IMR-90 (cell line): ENCODE data around the gene PARP1. TPM values are rescaled to one million over a fixed set of nuclear protein-coding genes. Genes with fewer than 3 reads are reported as not detected.

Source experiments
- ATAC-seq: fragments of 200-7000 bp; cut with Tn5 transposase; 2 replicates; pipeline ENCODE4 v1.9.1; 2020; ENCODE audit warnings: low read depth, mild to moderate bottlenecking, moderate library complexity
- BruUV-seq: library from RNA; stranded (reverse); fragments of 400-500 nt; replicated peaks from 2 replicates; lab custom pipeline; 2021; lab: Mats Ljungman, UMichigan
- CTCF ChIA-PET: fragments of 300-600 bp; formaldehyde crosslinking; extraction: SDS; loops from one replicate; lab custom pipeline; 2021; ENCODE audit warnings: antibody characterized with exemption; lab: Yijun Ruan, JAX
- POLR2A ChIA-PET: fragments of 300-600 bp; sonication (Branson Sonifier 250); formaldehyde crosslinking; loops from one replicate; lab custom pipeline; 2022; ENCODE audit warnings: antibody characterized with exemption; ENCODE audit not compliant: unreplicated experiment; lab: Charles Lee
- DNase-seq: peaks from one replicate; pipeline ENCODE4 v3.0.0; 2013
- H2AFZ ChIP-seq: replicated peaks from 2 replicates; pipeline ENCODE3; 2013; ENCODE audit warnings: low read length, mild to moderate bottlenecking; ENCODE audit not compliant: poor library complexity
- H2AK5ac ChIP-seq: 2 replicates; pipeline ENCODE4 v1.6.1; 2013; ENCODE audit warnings: low read depth, low read length, inconsistent platforms
- H2AK9ac ChIP-seq: replicated peaks from 2 replicates; pipeline ENCODE3; 2013; ENCODE audit warnings: mild to moderate bottlenecking, low read depth, low read length, moderate library complexity; ENCODE audit not compliant: poor library complexity
- H2BK120ac ChIP-seq: 2 replicates; pipeline ENCODE4 v1.6.1; 2013; ENCODE audit warnings: low read depth, low read length, inconsistent platforms
- H2BK15ac ChIP-seq: 3 replicates; pipeline ENCODE4 v1.6.1; 2013; ENCODE audit warnings: low read depth, low read length, inconsistent platforms
- H2BK20ac ChIP-seq: 2 replicates; pipeline ENCODE4 v1.6.1; 2013; ENCODE audit warnings: low read depth, mild to moderate bottlenecking, inconsistent platforms, low read length, moderate library complexity
- H2BK5ac ChIP-seq: 2 replicates; pipeline ENCODE4 v1.6.1; 2013; ENCODE audit warnings: mild to moderate bottlenecking, low read depth, low read length, inconsistent platforms; ENCODE audit not compliant: poor library complexity, severe bottlenecking
- H3K14ac ChIP-seq: replicated peaks from 2 replicates; pipeline ENCODE4 v1.6.1; 2013; ENCODE audit warnings: low read depth, low read length, inconsistent platforms
- H3K18ac ChIP-seq: 2 replicates; pipeline ENCODE4 v1.6.1; 2013; ENCODE audit warnings: low read depth, low read length, control low read depth
- H3K23ac ChIP-seq: 2 replicates; pipeline ENCODE4 v1.6.1; 2013; ENCODE audit warnings: low read depth, low read length, inconsistent platforms
- H3K27ac ChIP-seq: 2 replicates; pipeline ENCODE4 v1.5.1; 2013; ENCODE audit warnings: mild to moderate bottlenecking, control low read depth, low read length; ENCODE audit not compliant: insufficient read depth
- H3K27me3 ChIP-seq: 2 replicates; pipeline ENCODE4 v1.6.1; 2013; ENCODE audit warnings: low read length; ENCODE audit not compliant: control insufficient read depth, insufficient read depth
- H3K36me3 ChIP-seq: 2 replicates; pipeline ENCODE4 v1.6.1; 2013; ENCODE audit warnings: low read length, mixed read lengths; ENCODE audit not compliant: control insufficient read depth, insufficient read depth
- H3K4ac ChIP-seq: 2 replicates; pipeline ENCODE4 v1.6.1; 2013; ENCODE audit warnings: low read depth, low read length, inconsistent platforms
- H3K4me1 ChIP-seq: 2 replicates; pipeline ENCODE4 v1.6.1; 2013; ENCODE audit warnings: low read length, mixed read lengths; ENCODE audit not compliant: control insufficient read depth, insufficient read depth
- H3K4me2 ChIP-seq: 2 replicates; pipeline ENCODE4 v1.6.1; 2013; ENCODE audit warnings: low read depth, mild to moderate bottlenecking, control low read depth, low read length, moderate library complexity
- H3K4me3 ChIP-seq: 2 replicates; pipeline ENCODE4 v1.5.1; 2013; ENCODE audit warnings: low read depth, mild to moderate bottlenecking, control low read depth, low read length, moderate library complexity; ENCODE audit not compliant: insufficient read depth
- H3K56ac ChIP-seq: 2 replicates; pipeline ENCODE4 v1.6.1; 2013; ENCODE audit warnings: low read length, inconsistent platforms; ENCODE audit not compliant: insufficient read depth; ENCODE audit errors: extremely low read depth
- H3K79me1 ChIP-seq, 2 experiments: 2 replicates each; pipeline ENCODE4 v1.6.1; 2013; ENCODE audit warnings: low read length in 2 of 2, inconsistent platforms in 1 of 2, low read depth in 1 of 2
- H3K9ac ChIP-seq: 2 replicates; pipeline ENCODE4 v1.6.1; 2013; ENCODE audit warnings: low read depth, low read length, control low read depth
- H3K9me1 ChIP-seq: 2 replicates; pipeline ENCODE4 v1.6.1; 2013; ENCODE audit warnings: low read length, inconsistent platforms; ENCODE audit not compliant: insufficient read depth
- H3K9me3 ChIP-seq: 2 replicates; pipeline ENCODE4 v1.6.1; 2013; ENCODE audit warnings: low read length; ENCODE audit not compliant: control insufficient read depth, insufficient read depth
- H4K20me1 ChIP-seq: 2 replicates; pipeline ENCODE4 v1.6.1; 2013; ENCODE audit warnings: low read length, inconsistent platforms; ENCODE audit not compliant: insufficient read depth
- H4K5ac ChIP-seq: 2 replicates; pipeline ENCODE4 v1.6.1; 2013; ENCODE audit warnings: mild to moderate bottlenecking, low read depth, low read length, control low read depth
- H4K8ac ChIP-seq, 2 experiments: 2 replicates each; pipeline ENCODE4 v1.6.1; 2013; ENCODE audit warnings: low read depth in 2 of 2, low read length in 2 of 2, control low read depth in 1 of 2, inconsistent platforms in 1 of 2
- H4K91ac ChIP-seq: 2 replicates; pipeline ENCODE4 v1.6.1; 2013; ENCODE audit warnings: low read depth, low read length, inconsistent platforms; ENCODE audit not compliant: insufficient read depth
- NFE2L2 ChIP-seq: fragments of 150-350 bp; IDR thresholded peaks from 2 replicates; pipeline ENCODE4 v1.6.1; 2016; ENCODE audit warnings: low read depth, mild to moderate bottlenecking, low read length
- POLR2A ChIP-seq: IDR thresholded peaks from 2 replicates; pipeline ENCODE4 v1.6.1; 2012; ENCODE audit warnings: mild to moderate bottlenecking, low read depth, low read length
- WGBS, 2 experiments: methylation state at CpG; one replicate each; pipeline versions ENCODE4 v1.1.5 to v1.1.7; 2013; ENCODE audit warnings: missing lambda C conversion rate in 2 of 2; ENCODE audit not compliant: insufficient read length in 1 of 2; ENCODE audit errors: extremely low coverage in 2 of 2; 5-methylcytosine and 5-hydroxymethylcytosine counted together
- dilution Hi-C: fragments of 300-500 bp; cut with HindIII; formaldehyde crosslinking; loops from one replicate; pipeline ENCODE4 v1.14.3; 2018; ENCODE audit warnings: low sequenced_read_pairs; ENCODE audit not compliant: unreplicated experiment
- in situ Hi-C: fragments of 300-500 bp; cut with MboI; formaldehyde crosslinking; loops from 3 replicates; pipeline ENCODE4 v1.14.3; 2019; ENCODE audit warnings: low sequenced_read_pairs, inconsistent platforms, mixed read lengths
- intact Hi-C: fragments of 100-400 bp; cut with micrococcal nuclease; formaldehyde crosslinking; loops from 2 replicates; pipeline ENCODE4 v1.10.0; 2022
- polyA plus RNA-seq, 3 experiments: library from polyadenylated mRNA; depleted of rRNA; stranded (reverse); fragments of >200 nt; gene quantifications; 2 replicates each; pipeline ENCODE4 v1.2.3, GENCODE V29; 2012; ENCODE audit warnings: low replicate concordance in 1 of 3
- total RNA-seq: library from RNA; depleted of rRNA; stranded (reverse); fragments of >200 nt; gene quantifications from 2 replicates; pipeline ENCODE4 v1.2.3, GENCODE V29; 2012

The PARP1 gene
- total and polyA plus RNA-seq, 2 of the 4 experiments (the other 2 are of a cell fraction), result 86.5 to 105 TPM

GRCh38 chr1:226363801-226364513 lies 43.9 kb downstream of the PARP1 start:
- no peak overlapping the region for H2AK9ac ChIP-seq
- no peak overlapping the region for H2AK5ac ChIP-seq
- no peak overlapping the region for H3K9ac ChIP-seq
- WGBS, 2 experiments, result 76% methylated on average over 3 of the region's 9 CpGs; no CpG with 5 or more reads in 1 of the 2 experiments
- H2BK15ac ChIP-seq, result no peak overlapping the region
- no peaks in the 10 kb centered on the region for H3K9me3 ChIP-seq
- H3K79me1 ChIP-seq, result peaks cover 0 to 4% of the 10 kb centered on the region in 2 experiments; a peak in 1 of 4 replicates
- H3K18ac ChIP-seq, result no peak overlapping the region
- BruUV-seq, result no TSS peak
- DNase-seq, result peak; percentile 21
- ChIA-PET POLR2A (no interaction called here), CTCF (interaction anchor here (1.5 kb wide), 1 partner anchor 8 kb away, joined by 3 read pairs; no protein-coding TSS in a partner anchor)
- H2BK5ac ChIP-seq, result no peak overlapping the region
- H3K14ac ChIP-seq, result no peak overlapping the region
- H3K4me1 ChIP-seq, result peaks cover 3% of the 10 kb centered on the region; the same call in 1 of the 2 replicates
- intact Hi-C loops, result no loop called here
- H3K23ac ChIP-seq, result no peak overlapping the region
- ATAC-seq, result peak; percentile 53
- no peak overlapping the region for H2AFZ ChIP-seq
- no peak overlapping the region for H3K27ac ChIP-seq
- no peak overlapping the region for H3K4ac ChIP-seq
- no peak overlapping the region for H3K4me2 ChIP-seq
- H4K91ac ChIP-seq, result no peak overlapping the region
- no peak overlapping the region for H2BK20ac ChIP-seq
- H3K36me3 ChIP-seq, result peaks cover 63% of the 10 kb centered on the region
- dilution Hi-C loops, result no loop called here
- H4K20me1 ChIP-seq, result no peaks in the 10 kb centered on the region
- H4K8ac ChIP-seq, result no peak overlapping the region
- H4K5ac ChIP-seq, result no peak overlapping the region
- H2BK120ac ChIP-seq, result no peak overlapping the region
- no peak overlapping the region for H3K56ac ChIP-seq
- H3K4me3 ChIP-seq, result no peak overlapping the region
- no peaks in the 10 kb centered on the region for H3K27me3 ChIP-seq
- H3K9me1 ChIP-seq, result peaks cover 9% of the 10 kb centered on the region
- no peak for TF ChIP-seq POLR2A
- no peak for TF ChIP-seq NFE2L2
- in situ Hi-C loops, result no loop called here
